Left ventricle myocardium inferior (tissue), 1 donor: ENCODE measurements around the gene CATSPERB. TPM values are rescaled to one million over a fixed set of nuclear protein-coding genes. Genes with fewer than 3 reads are reported as not detected.

Source experiments
- DNase-seq: peaks from one replicate; pipeline ENCODE4 v3.0.0-alpha.2; 2020
- H3K27ac ChIP-seq: fragments of 200-600 bp; replicated peaks from 2 replicates; pipeline ENCODE4 v1.8.0; 2021
- H3K27me3 ChIP-seq: fragments of 200-600 bp; 2 replicates; pipeline ENCODE4 v1.8.0; 2021; ENCODE audit warnings: low read depth
- H3K36me3 ChIP-seq: fragments of 200-600 bp; 2 replicates; pipeline ENCODE4 v1.8.0; 2021
- H3K4me1 ChIP-seq: fragments of 200-600 bp; 2 replicates; pipeline ENCODE4 v1.8.0; 2021
- H3K4me3 ChIP-seq: fragments of 200-600 bp; 2 replicates; pipeline ENCODE4 v1.8.0; 2021; ENCODE audit warnings: mild to moderate bottlenecking, moderate library complexity
- H3K9me3 ChIP-seq: fragments of 200-600 bp; replicated peaks from 2 replicates; pipeline ENCODE4 v1.8.0; 2021
- intact Hi-C: fragments of 100-400 bp; cut with micrococcal nuclease; formaldehyde crosslinking; loops from one replicate; pipeline ENCODE4 v1.11.0; 2022
- total RNA-seq: library from RNA; stranded (reverse); fragmentation: NEBNext Ultra II Directional; extraction: Animal tissue kit (Norgen Biotek cat#: 25700); gene quantifications from one replicate; pipeline ENCODE4 v1.2.1, GENCODE V29; 2021
- TF ChIP-seq, protein P1 (sequence below): fragments of 200-600 bp; IDR thresholded peaks from 2 replicates; pipeline ENCODE4 v1.8.0; 2021; ENCODE audit warnings: antibody characterized with exemption, mild to moderate bottlenecking, borderline replicate concordance
- donor health status: DM: no; HTN: yes; CAD: no; lungs with severe emphysema.

CATSPERB gene
- total RNA-seq, 1 donor from 2014 or later, result 0.99 TPM

DNA sequence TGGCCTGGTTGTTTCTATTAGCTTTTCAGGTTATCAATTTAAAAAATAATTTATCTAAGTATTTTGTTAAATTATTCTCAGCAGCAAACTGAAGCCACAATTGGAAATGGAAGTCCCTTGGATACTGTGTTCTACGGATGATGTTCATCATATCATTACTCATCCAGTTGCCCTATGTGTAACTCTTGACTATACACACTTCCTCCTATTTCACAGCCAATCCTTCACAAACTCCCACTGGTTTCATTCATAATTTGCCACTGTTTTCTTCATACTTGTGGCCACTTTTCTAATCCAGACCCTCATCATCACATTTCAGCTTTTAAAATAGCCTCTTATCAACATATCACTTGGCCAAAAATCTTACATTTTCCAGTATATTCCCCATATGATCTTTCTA lies 84.0 kb downstream of the CATSPERB start:
- Histone ChIP-seq H3K27me3 (peaks cover 25% of the 10 kb centered on the region), H3K27ac (no peak overlapping the region), H3K36me3 (no peaks in the 10 kb centered on the region), H3K4me3 (no peak overlapping the region), H3K9me3 (no peaks in the 10 kb centered on the region), H3K4me1 (no peaks in the 10 kb centered on the region)
- no peak for DNase-seq
- TF ChIP-seq, protein P1, sequence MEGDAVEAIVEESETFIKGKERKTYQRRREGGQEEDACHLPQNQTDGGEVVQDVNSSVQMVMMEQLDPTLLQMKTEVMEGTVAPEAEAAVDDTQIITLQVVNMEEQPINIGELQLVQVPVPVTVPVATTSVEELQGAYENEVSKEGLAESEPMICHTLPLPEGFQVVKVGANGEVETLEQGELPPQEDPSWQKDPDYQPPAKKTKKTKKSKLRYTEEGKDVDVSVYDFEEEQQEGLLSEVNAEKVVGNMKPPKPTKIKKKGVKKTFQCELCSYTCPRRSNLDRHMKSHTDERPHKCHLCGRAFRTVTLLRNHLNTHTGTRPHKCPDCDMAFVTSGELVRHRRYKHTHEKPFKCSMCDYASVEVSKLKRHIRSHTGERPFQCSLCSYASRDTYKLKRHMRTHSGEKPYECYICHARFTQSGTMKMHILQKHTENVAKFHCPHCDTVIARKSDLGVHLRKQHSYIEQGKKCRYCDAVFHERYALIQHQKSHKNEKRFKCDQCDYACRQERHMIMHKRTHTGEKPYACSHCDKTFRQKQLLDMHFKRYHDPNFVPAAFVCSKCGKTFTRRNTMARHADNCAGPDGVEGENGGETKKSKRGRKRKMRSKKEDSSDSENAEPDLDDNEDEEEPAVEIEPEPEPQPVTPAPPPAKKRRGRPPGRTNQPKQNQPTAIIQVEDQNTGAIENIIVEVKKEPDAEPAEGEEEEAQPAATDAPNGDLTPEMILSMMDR, result no peak
- intact Hi-C loops, result no loop called here

DNA sequence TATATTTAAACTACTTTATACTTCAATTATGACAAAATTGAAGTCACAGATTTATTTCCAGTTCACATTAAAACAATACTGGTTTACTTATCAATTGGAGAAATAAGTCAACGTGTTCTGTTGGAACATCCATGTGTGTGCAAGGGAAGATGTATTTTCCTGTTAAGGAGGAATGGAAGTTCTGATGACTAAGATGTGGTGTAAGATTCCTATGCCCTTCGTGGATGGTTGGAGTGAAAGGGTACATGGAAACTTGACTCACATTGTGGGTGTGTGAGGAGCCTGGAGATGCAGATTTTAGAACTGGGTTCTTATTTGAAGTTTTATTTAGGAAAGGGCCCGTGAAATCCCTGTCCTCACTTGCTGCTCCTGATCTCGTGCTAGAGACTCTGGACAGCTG lies 95.3 kb downstream of the CATSPERB start:
- intact Hi-C loops, result no loop called here
- TF ChIP-seq, protein P1, result no peak
- DNase-seq, result no peak

DNA sequence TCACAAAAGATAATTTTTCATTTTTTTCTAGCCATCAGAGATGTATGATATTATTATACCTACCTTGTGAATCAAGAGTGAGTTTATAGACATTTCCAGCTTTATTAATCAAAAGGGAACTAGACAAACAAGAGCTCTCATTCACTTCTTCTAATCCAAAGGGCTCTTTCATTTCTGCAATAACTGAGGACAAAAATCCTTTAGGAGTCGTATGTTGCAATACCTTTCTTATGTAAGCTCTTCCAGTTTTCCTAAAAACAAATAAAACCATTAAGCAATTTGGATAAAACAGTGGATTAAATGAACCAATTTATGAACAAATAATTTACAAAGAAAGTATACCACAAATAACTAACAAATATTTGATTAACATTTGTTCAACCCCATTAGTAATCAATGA lies 107.1 kb downstream of the CATSPERB start:
- TF ChIP-seq, protein P1, result no peak
- Histone ChIP-seq H3K4me1 (no peaks in the 10 kb centered on the region), H3K27me3 (peaks cover 20% of the 10 kb centered on the region), H3K4me3 (no peak overlapping the region), H3K27ac (no peak overlapping the region), H3K9me3 (no peaks in the 10 kb centered on the region), H3K36me3 (no peaks in the 10 kb centered on the region)
- DNase-seq, result no peak
- intact Hi-C loops, result no loop called here

More for the DNA sequence above, 95.3 kb downstream of the CATSPERB start:
- Histone ChIP-seq H3K36me3 (no peaks in the 10 kb centered on the region), H3K27me3 (no peaks in the 10 kb centered on the region), H3K4me3 (no peak overlapping the region), H3K9me3 (no peaks in the 10 kb centered on the region), H3K27ac (no peak overlapping the region), H3K4me1 (no peaks in the 10 kb centered on the region)

DNA sequence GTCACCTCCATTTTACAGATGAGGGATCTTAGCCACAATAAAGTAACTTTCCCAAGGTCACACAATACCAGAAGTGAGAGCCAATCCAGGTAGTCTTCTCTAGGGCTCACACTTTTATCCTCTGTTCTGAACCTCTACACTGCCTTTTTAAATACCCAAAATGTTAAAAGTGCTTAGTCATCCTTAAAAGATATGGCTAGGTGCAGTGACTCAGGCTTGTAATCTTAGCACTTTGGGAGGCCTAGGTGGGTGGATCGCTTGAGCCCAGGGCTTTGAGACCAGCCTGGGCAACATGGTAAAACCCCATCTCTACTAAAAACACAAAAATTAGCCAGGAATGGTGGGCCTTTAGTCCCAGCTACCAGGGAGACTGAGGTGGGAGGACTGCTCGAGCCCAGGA lies 117.7 kb downstream of the CATSPERB start:
- Histone ChIP-seq H3K4me1 (no peaks in the 10 kb centered on the region), H3K9me3 (no peaks in the 10 kb centered on the region), H3K27ac (no peak overlapping the region), H3K27me3 (no peaks in the 10 kb centered on the region), H3K36me3 (no peaks in the 10 kb centered on the region), H3K4me3 (no peak overlapping the region)
- TF ChIP-seq, protein P1, result no peak
- DNase-seq, result no peak
- intact Hi-C loops, result no loop called here

DNA sequence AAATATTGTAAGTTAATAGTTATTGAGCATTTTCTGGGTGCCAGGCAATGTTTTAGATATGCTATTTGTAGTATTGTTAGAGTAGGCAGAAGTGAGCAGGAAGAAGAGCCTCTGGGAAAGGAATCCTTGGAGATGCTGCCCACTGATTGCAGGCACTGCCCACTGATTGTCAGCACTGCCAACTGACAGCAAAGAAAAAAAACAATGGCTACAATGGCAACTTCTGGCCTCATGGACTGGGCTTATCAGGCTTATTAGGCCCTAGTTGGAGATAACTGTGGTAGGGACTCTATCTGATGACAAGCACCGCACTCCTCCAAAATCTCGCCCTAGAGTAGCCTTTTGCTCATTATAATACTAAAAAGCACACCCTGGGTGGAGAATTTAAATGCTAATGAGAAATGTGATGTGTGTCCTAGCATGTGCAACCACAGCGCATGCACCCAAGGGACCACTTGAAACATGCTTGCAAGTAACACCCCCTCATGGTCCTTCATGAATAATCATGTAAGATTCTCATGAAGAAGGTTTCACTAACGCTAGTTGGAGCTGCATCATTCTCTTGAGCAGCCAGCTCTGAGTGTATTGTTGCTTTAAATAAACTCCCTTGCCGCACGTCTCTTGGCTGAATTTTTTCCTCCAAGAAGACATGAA lies 118.3 kb downstream of the CATSPERB start:
- Histone ChIP-seq H3K27ac (no peak overlapping the region), H3K4me3 (no peak overlapping the region), H3K27me3 (no peaks in the 10 kb centered on the region), H3K4me1 (no peaks in the 10 kb centered on the region), H3K9me3 (no peaks in the 10 kb centered on the region), H3K36me3 (no peaks in the 10 kb centered on the region)
- DNase-seq, result no peak
- TF ChIP-seq, protein P1, result no peak
- intact Hi-C loops, result no loop called here
